ENCODE measurements around the gene ANGPTL8.

DNA sequence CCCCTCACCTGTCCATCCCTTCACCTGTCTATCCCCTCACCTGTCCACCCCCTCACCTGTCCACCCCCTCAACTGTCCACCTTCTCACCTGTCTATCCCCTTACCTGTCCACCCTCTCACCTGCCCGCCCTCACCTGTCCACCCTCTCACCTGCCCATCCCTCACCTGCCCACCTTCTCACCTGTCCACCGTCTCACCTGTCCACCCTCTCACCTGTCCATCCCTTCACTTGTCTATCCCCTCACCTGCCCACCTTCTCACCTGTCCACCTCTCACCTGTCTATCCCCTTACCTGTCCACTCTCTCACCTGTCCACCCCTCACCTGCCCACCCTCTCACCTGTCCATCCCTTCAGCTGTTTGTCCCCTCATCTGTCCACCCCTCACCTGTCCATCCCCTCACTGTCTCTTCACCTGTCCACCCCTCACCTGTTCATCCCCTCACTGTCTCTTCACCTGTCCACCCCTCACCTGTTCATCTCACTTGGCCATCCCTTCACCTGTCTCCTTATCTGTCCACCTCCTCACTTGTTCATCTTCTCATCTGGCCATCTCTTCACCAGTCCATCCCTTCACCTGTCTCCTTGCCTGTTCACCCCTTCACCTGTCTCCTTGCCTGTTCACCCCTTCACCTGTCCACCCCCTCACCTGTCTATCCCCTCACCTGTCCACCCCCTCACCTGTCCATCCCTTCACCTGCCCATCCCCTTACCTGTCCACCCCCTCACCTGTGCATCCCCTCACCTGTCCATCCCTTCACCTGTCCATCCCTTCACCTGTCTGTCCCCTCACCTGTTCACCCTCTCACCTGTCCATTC, 29.4 kb upstream of the ANGPTL8 start:
- TF ChIP-seq, protein P1, sequence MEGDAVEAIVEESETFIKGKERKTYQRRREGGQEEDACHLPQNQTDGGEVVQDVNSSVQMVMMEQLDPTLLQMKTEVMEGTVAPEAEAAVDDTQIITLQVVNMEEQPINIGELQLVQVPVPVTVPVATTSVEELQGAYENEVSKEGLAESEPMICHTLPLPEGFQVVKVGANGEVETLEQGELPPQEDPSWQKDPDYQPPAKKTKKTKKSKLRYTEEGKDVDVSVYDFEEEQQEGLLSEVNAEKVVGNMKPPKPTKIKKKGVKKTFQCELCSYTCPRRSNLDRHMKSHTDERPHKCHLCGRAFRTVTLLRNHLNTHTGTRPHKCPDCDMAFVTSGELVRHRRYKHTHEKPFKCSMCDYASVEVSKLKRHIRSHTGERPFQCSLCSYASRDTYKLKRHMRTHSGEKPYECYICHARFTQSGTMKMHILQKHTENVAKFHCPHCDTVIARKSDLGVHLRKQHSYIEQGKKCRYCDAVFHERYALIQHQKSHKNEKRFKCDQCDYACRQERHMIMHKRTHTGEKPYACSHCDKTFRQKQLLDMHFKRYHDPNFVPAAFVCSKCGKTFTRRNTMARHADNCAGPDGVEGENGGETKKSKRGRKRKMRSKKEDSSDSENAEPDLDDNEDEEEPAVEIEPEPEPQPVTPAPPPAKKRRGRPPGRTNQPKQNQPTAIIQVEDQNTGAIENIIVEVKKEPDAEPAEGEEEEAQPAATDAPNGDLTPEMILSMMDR (IDR thresholded peaks at IDR 0.05), result no peak
- TF ChIP-seq POLR2A (IDR thresholded peaks at IDR 0.05), result no peak

Measured in adrenal gland (tissue), 5 donors.